HG03280 (cell line): ENCODE measurements around the gene SPEG.

Experiments used
- ATAC-seq: cut with Tn5 transposase; IDR thresholded peaks from one replicate; pipeline ENCODE4 v1.9.1; 2021; ENCODE audit warnings: mild to moderate bottlenecking, moderate library complexity; ENCODE audit not compliant: unreplicated experiment

The SPEG gene

GRCh38 chr2:219508971-219509779, 74.5 kb downstream of the SPEG start:
- ATAC-seq: peak; percentile 17

- peak; percentile 63 for ATAC-seq
Measured at GRCh38 chr2:219509780-219510511, 75.3 kb downstream of the SPEG start.

GRCh38 chr2:219510512-219511135, 76.0 kb downstream of the SPEG start:
- no peak for ATAC-seq

GRCh38 chr2:219511547-219512325, 77.1 kb downstream of the SPEG start:
- no peak for ATAC-seq

GRCh38 chr2:219512524-219513216, 78.0 kb downstream of the SPEG start:
- no peak for ATAC-seq

- ATAC-seq: no peak
Measured at GRCh38 chr2:219513787-219514186, 79.1 kb downstream of the SPEG start.

- no peak for ATAC-seq
Measured at GRCh38 chr2:219514196-219514761, 79.6 kb downstream of the SPEG start, which contains the start of gene ASIC4. Gene ASIC4 (plus strand): TSS chr2:219514482. CDS start chr2:219514725, 243 bp downstream.

- ATAC-seq: no peak
Measured at GRCh38 chr2:219514836-219515235, 80.2 kb downstream of the SPEG start.

- ATAC-seq: no peak
Measured at GRCh38 chr2:219515874-219516629, 81.4 kb downstream of the SPEG start.

GRCh38 chr2:219516888-219517287, 82.2 kb downstream of the SPEG start:
- ATAC-seq: no peak

- ATAC-seq: no peak
Measured at GRCh38 chr2:219517954-219518778, 83.5 kb downstream of the SPEG start.

- ATAC-seq: no peak
Measured at GRCh38 chr2:219519526-219519916, 84.9 kb downstream of the SPEG start.

GRCh38 chr2:219520079-219520478, 85.4 kb downstream of the SPEG start:
- no peak for ATAC-seq

- no peak for ATAC-seq
Measured at GRCh38 chr2:219521066-219521880, 86.6 kb downstream of the SPEG start.

GRCh38 chr2:219522111-219523030, 87.7 kb downstream of the SPEG start:
- ATAC-seq: no peak

GRCh38 chr2:219523031-219523671, 88.5 kb downstream of the SPEG start:
- no peak for ATAC-seq
